ENCODE data around the gene FBXL2. TPM values are rescaled to one million over a fixed set of nuclear protein-coding genes. Genes with fewer than 3 reads are reported as not detected.

Gene FBXL2
- total and polyA plus RNA-seq, 4 donors, result 2.4 to 28.7 (median 6.5) TPM

GRCh38 chr3:33256249-33256648 is 21.0 kb upstream of the FBXL2 start:
- DNase-seq (no peak), ATAC-seq (ENCODE audit: insufficient read depth, low FRiP score) (no peak)
- no peaks in the 10 kb centered on the region for H3K9me3 ChIP-seq (ENCODE audit: control insufficient read depth in 4 of 4, insufficient read depth in 3 of 4, low read length in 3 of 4)
- H3K27ac ChIP-seq (ENCODE audit: low read depth in 1 of 2, low read length in 1 of 2), result no peak overlapping the region
- no peak overlapping the region for H3K9ac ChIP-seq (ENCODE audit: insufficient read depth in 1 of 2, low read length in 2 of 2)
- no peak for TF ChIP-seq CTCF (IDR thresholded peaks at IDR 0.05; ENCODE audit: control extremely low read depth, extremely low read depth)
- 86 to 88% methylated on average over 2 of the region's 2 CpGs for WGBS, 2 donors
- H3K27me3 ChIP-seq (ENCODE audit: control insufficient read depth in 3 of 3, insufficient read depth in 3 of 3, low read length in 2 of 3), result no peaks in the 10 kb centered on the region
- no peaks in the 10 kb centered on the region for H3K36me3 ChIP-seq (ENCODE audit: control insufficient read depth in 4 of 4, insufficient read depth in 4 of 4, low read length in 4 of 4)
- no peaks in the 10 kb centered on the region for H3K4me1 ChIP-seq (ENCODE audit: control insufficient read depth in 5 of 5, insufficient read depth in 5 of 5, low read length in 5 of 5)
- H3K4me3 ChIP-seq, result no peak overlapping the region

GRCh38 chr3:33260104-33260503 is 17.1 kb upstream of the FBXL2 start:
- no peaks in the 10 kb centered on the region for H3K36me3 ChIP-seq (ENCODE audit: control insufficient read depth in 4 of 4, insufficient read depth in 4 of 4, low read length in 4 of 4)
- no peak overlapping the region for H3K27ac ChIP-seq (ENCODE audit: low read depth in 1 of 2, low read length in 1 of 2)
- 92 to 95% methylated on average over 5 of the region's 5 CpGs for WGBS, 2 donors
- DNase-seq (no peak), ATAC-seq (ENCODE audit: insufficient read depth, low FRiP score) (no peak)
- peaks cover 0 to 1% (median 0%) of the 10 kb centered on the region in 4 donors for H3K9me3 ChIP-seq (ENCODE audit: control insufficient read depth in 4 of 4, insufficient read depth in 3 of 4, low read length in 3 of 4)
- no peaks in the 10 kb centered on the region for H3K4me1 ChIP-seq (ENCODE audit: control insufficient read depth in 5 of 5, insufficient read depth in 5 of 5, low read length in 5 of 5)
- no peaks in the 10 kb centered on the region for H3K27me3 ChIP-seq (ENCODE audit: control insufficient read depth in 3 of 3, insufficient read depth in 3 of 3, low read length in 2 of 3)
- no peak overlapping the region for H3K9ac ChIP-seq (ENCODE audit: insufficient read depth in 1 of 2, low read length in 2 of 2)
- no peak for TF ChIP-seq CTCF (IDR thresholded peaks at IDR 0.05; ENCODE audit: control extremely low read depth, extremely low read depth)
- no peak overlapping the region for H3K4me3 ChIP-seq

- H3K27me3 ChIP-seq (ENCODE audit: control insufficient read depth in 3 of 3, insufficient read depth in 3 of 3, low read length in 2 of 3), result no peaks in the 10 kb centered on the region
- H3K9me3 ChIP-seq (ENCODE audit: control insufficient read depth in 4 of 4, insufficient read depth in 3 of 4, low read length in 3 of 4), result peaks cover 0 to 12% (median under 1%) of the 10 kb centered on the region in 4 donors
- no peak overlapping the region for H3K9ac ChIP-seq (ENCODE audit: insufficient read depth in 1 of 2, low read length in 2 of 2)
- TF ChIP-seq CTCF (IDR thresholded peaks at IDR 0.05; ENCODE audit: control extremely low read depth, extremely low read depth), result no peak
- DNase-seq (no peak), ATAC-seq (ENCODE audit: insufficient read depth, low FRiP score) (no peak)
- H3K4me3 ChIP-seq, result no peak overlapping the region
- no peaks in the 10 kb centered on the region for H3K36me3 ChIP-seq (ENCODE audit: control insufficient read depth in 4 of 4, insufficient read depth in 4 of 4, low read length in 4 of 4)
- no peak overlapping the region for H3K27ac ChIP-seq (ENCODE audit: low read depth in 1 of 2, low read length in 1 of 2)
- WGBS, 2 donors, result 83 to 88% methylated on average over 3 of the region's 3 CpGs
- no peaks in the 10 kb centered on the region for H3K4me1 ChIP-seq (ENCODE audit: control insufficient read depth in 5 of 5, insufficient read depth in 5 of 5, low read length in 5 of 5)
Observed at GRCh38 chr3:33269385-33269784, 7.9 kb upstream of the FBXL2 start.

- Histone ChIP-seq H3K27ac (ENCODE audit: low read depth in 1 of 2, low read length in 1 of 2) (no peak overlapping the region), H3K36me3 (ENCODE audit: control insufficient read depth in 4 of 4, insufficient read depth in 4 of 4, low read length in 4 of 4) (no peaks in the 10 kb centered on the region), H3K27me3 (ENCODE audit: control insufficient read depth in 3 of 3, insufficient read depth in 3 of 3, low read length in 2 of 3) (no peaks in the 10 kb centered on the region), H3K4me3 (no peak overlapping the region), H3K4me1 (ENCODE audit: control insufficient read depth in 5 of 5, insufficient read depth in 5 of 5, low read length in 5 of 5) (no peaks in the 10 kb centered on the region), H3K9ac (ENCODE audit: insufficient read depth in 1 of 2, low read length in 2 of 2) (no peak overlapping the region), H3K9me3 (ENCODE audit: control insufficient read depth in 4 of 4, insufficient read depth in 3 of 4, low read length in 3 of 4) (peaks cover 0 to 12% (median 0%) of the 10 kb centered on the region in 4 donors)
- WGBS, 2 donors, result 93 to 94% methylated on average over 4 of the region's 4 CpGs
- DNase-seq (no peak), ATAC-seq (ENCODE audit: insufficient read depth, low FRiP score) (no peak)
- TF ChIP-seq CTCF (IDR thresholded peaks at IDR 0.05; ENCODE audit: control extremely low read depth, extremely low read depth), result no peak
Observed at GRCh38 chr3:33271324-33271723, 5.9 kb upstream of the FBXL2 start.
